Measurements from ENCODE around the gene IL17C.

- no peak for TF ChIP-seq POLR2A (IDR thresholded peaks at IDR 0.05)
- no peak for TF ChIP-seq CTCF (IDR thresholded peaks at IDR 0.05)
These were observed 37.9 kb upstream of the IL17C start for GRCh38 chr16:88600539-88600896.
